GM18861 (cell line): ENCODE measurements around the gene ANGPT4.

Experiments
- ATAC-seq: cut with Tn5 transposase; IDR thresholded peaks from one replicate; pipeline ENCODE4 v1.9.1; 2021; ENCODE audit not compliant: unreplicated experiment

Gene ANGPT4

DNA sequence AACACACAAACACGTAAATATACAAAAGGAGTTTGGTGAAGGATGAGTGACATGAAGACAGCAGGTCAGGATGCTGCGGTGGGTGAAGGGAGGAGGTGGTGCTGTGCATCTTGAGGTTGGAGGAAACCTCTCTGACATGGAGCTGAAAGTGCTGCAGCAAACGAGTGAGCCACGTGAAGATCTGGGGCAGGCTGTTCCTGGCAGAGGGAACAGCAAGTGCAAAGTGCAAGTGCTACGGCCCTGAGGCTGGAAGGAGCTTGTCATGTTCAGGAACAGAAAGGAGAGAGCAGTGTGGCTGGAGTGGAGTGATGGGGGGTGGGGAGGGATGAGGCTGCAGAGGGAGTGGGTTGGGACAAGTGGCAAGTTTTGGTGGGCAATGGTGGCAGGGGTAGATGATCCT, 24.8 kb upstream of the ANGPT4 start:
- ATAC-seq, result no peak

- ATAC-seq, result no peak
Measured at GRCh38 chr20:939606-940005, 23.5 kb upstream of the ANGPT4 start.

GRCh38 chr20:934186-934840, 18.2 kb upstream of the ANGPT4 start:
- no peak for ATAC-seq

- ATAC-seq, result no peak
Measured at GRCh38 chr20:933029-933428, 16.9 kb upstream of the ANGPT4 start.

GRCh38 chr20:931401-931800, 15.3 kb upstream of the ANGPT4 start:
- ATAC-seq, result no peak

DNA sequence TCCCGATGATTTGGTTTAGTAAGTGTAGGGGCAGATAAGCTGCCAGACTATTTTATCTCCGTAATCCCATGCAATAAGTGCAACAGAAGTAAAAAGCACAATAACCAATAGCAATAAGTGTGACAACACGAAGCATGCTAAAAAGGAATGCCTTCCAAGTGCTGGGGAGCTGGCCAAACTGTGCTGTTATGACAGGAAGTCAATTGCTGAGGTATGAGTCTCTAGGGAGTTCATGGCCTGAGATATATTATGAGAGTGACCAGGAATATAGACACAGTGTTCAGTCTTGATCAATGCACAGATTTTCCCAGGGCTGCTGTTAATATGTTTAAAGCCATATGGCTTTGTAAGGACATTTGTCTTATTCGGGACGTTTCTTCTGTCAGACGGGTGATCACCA, 10.5 kb upstream of the ANGPT4 start:
- ATAC-seq, result no peak

GRCh38 chr20:925516-925915, 9.4 kb upstream of the ANGPT4 start:
- ATAC-seq, result no peak

DNA sequence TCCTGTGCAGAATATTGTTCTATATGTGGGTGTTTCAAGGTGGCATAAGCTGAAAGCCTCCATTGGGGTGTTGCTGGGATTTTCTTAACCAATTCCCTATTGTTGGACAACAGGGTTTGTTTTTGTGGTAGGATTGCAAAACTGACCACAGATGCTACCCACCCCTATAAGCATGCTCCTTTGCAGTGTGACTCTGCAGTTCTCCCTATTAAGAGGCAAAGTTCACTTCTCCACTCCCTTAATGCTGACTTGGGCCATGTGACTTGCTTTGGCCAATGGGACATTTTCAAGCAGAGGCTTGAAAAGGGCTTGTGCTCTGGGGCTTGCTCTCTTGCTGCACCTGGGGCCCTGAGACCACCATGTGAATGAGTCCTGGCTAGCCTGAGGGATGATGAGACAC, 8.5 kb upstream of the ANGPT4 start:
- no peak for ATAC-seq

GRCh38 chr20:922781-923180, 6.6 kb upstream of the ANGPT4 start:
- ATAC-seq, result no peak

DNA sequence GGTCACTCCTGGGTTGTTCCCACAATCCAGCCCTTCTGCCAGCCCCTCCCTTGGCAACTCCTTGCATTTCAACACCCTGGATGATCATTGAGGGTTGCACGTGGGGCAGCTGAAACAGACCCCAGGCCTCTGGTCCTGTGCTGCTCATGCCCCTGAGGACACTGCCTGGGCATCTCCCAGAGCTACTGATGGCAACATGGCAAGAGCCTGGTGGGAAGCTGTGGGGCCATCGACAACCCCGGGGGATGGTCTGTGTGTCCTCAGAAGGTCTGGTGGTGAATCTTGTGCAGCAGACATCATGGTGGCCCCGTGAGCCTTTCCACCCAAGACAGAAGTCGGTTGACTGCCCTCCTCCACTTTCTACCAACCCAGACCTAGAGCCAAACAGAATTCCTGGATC, 4.9 kb upstream of the ANGPT4 start:
- no peak for ATAC-seq

GRCh38 chr20:920311-920710, 4.2 kb upstream of the ANGPT4 start:
- no peak for ATAC-seq

- no peak for ATAC-seq
Measured at GRCh38 chr20:919491-919916, 3.4 kb upstream of the ANGPT4 start.

DNA sequence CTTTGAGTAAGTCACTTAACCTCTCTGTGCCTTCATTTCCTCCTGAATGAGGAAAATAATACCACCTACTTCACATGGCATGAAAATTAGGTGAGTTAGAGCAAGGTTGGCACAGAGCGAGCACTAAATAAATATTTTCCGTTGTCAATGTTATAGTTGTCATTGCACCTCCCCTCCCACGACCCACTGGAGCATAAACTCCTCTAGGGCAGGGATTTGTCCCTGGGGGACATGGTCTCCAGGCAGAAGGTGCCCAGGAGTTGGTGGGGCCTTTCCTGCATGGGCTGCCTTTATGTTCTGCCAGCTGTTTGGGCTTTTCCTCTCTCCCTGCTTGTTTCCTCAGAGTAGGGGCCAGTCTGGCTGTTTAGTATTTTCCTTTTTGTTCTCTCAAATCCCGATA, 1.3 kb upstream of the ANGPT4 start:
- no peak for ATAC-seq

DNA sequence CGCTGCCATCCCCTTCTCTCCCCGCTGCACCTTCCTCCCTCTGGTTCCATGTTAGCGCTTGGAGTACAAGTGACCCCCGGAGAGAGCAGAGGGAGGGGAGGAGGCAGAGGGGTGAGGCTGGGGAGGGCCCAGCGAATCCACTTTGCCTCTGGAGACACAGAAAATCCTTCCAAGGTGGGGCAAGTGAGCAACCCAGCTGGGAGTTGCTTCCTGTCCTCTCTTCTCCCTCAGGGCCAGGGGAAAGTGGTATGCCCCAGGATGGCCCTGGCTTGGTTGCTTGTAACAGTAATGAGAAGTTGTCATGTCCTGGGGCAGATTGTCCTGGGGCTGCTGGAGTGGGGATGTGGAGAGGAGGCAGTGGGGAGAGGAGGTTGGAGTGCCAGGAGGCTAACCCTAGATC, 691 bp upstream of the ANGPT4 start:
- ATAC-seq, result no peak

- ATAC-seq, result no peak
Measured at GRCh38 chr20:914727-915498, 1.2 kb downstream of the ANGPT4 start.

DNA sequence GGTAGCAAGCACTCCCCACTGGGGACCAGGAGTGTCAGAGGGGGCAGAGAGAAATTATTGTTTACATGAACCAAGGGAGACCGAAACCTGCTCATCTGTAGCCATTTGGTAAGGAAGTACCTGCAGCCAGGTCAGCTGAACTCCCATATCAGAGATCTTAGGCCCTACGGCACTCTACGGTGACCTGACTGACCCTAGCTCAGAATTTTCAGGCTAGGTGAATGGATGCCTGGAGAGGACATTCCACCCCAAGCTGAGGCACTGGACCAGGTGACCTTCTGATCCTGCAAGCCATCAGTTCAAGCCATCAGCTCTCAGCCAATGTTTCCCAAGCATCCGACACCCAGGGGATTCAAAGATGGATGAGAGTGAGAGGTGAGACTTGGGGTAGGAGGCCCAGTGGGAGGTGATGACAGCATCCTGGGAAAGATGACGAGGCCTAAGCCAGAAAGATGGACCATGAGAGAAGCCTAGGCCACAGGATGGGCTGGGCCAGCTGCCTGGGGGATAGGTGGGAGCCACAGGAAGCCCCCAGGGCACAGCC, 2.8 kb downstream of the ANGPT4 start:
- ATAC-seq, result no peak

- no peak for ATAC-seq
Measured at GRCh38 chr20:911882-912600, 4.1 kb downstream of the ANGPT4 start.

DNA sequence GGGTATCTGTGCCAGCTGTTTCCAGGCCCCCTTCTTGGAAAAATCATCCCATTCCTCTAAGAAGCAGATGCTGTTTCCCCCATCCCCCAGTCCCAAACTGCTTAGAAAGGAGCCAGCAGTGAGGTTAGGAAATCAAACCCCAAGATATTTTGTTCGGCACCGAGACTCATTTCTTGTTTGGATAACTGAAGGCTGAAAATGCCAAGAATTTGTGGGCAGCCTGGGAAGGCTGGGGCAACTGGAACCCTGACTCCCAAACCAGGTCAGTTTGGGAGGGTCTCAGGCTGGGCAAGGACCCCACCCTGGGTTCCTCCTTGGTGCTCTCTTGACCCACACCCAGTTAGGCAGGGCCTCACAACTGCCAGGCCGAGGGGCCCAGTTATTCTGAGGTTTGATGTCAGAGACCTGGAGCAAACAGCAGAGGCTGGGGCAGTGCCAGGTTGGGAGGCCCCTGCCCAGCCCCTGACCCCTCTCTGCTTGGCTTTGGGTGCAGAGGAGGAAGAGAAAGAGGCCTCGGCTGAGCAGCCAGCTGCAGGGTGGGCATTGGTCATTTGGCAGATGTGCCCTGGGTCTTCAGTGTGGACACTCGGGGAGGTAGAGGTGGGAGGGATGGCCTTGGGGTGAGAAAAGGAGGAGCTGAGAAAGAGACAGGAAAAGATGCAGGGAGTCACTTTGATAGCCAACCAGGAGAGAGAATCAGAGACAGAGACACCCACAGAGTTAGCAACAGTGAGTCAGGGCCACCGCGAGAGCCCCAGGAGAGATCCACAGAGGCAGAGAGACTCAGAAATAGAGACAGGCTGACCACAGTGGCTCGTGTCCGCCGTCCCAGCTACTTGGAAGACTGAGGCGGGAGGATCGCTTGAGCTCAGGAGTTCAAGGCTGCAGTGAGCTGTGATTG, 5.0 kb downstream of the ANGPT4 start:
- ATAC-seq, result no peak

DNA sequence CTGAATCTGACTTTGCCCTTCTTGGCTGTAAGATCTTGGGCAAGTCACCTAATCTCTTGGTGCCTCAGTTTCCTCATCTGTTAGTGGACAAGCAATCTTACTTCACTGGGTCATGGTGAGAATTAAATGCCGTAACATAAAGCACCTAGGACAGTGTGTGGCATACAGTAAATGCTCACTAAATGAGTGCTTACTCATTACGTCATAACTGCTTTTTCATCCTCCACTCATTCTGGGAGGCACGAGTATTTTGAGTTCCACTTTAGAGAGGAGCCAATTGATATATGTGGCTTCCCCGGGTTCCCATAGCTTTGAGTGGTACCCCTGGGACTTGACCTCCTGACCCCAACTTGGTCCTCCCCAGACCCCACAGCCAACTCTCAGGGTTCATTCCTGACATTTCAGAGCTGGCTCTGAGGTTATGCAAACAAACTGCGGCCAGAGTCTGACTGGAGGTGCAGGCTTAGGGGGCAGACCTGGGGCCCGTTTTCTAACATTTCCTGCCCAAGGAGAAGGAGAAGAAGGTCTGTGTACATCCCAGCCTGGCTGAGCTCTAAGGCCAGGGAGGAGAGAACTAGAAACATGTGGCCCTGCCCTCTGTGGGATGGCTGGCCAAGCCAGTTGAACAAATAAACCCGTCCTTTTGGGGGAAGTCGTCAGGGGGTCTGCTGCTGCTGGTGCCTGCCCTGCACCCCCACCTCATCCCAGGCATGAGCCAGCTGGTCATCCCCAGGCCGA, 5.8 kb downstream of the ANGPT4 start:
- ATAC-seq, result no peak

GRCh38 chr20:909641-910040, 6.5 kb downstream of the ANGPT4 start:
- no peak for ATAC-seq
